ENCODE measurements around the gene FNIP1.

FNIP1 gene

GRCh38 chr5:131654309-131654708, 142.5 kb downstream of the FNIP1 start:
- H3K27me3 ChIP-seq (replicated peaks) = no peaks in the 10 kb centered on the region
- H3K36me3 ChIP-seq (replicated peaks) = peaks cover 9% of the 10 kb centered on the region
- H3K27ac ChIP-seq = no peak overlapping the region
- no peak for DNase-seq
- TF ChIP-seq CTCF (IDR thresholded peaks at IDR 0.05; ENCODE audit: low read depth, low read length, missing control alignments) = no peak
- H3K4me3 ChIP-seq (ENCODE audit: low read depth, low read length) = no peak overlapping the region
- in situ Hi-C loops (cut with HindIII; ENCODE audit: low pct_ligation_motif_present, low sequenced_read_pairs) = no loop called here

GRCh38 chr5:131649161-131649560, 147.7 kb downstream of the FNIP1 start:
- Histone ChIP-seq H3K4me3 (ENCODE audit: low read depth, low read length) (no peak overlapping the region), H3K36me3 (replicated peaks) (peaks cover 11% of the 10 kb centered on the region), H3K27me3 (replicated peaks) (no peaks in the 10 kb centered on the region), H3K27ac (no peak overlapping the region)
- no peak for TF ChIP-seq CTCF (IDR thresholded peaks at IDR 0.05; ENCODE audit: low read depth, low read length, missing control alignments)
- in situ Hi-C loops (cut with HindIII; ENCODE audit: low pct_ligation_motif_present, low sequenced_read_pairs) = no loop called here
- no peak for DNase-seq

GRCh38 chr5:131647048-131647769, 149.6 kb downstream of the FNIP1 start:
- in situ Hi-C loops (cut with HindIII; ENCODE audit: low pct_ligation_motif_present, low sequenced_read_pairs) = no loop called here
- TF ChIP-seq CTCF (IDR thresholded peaks at IDR 0.05; ENCODE audit: low read depth, low read length, missing control alignments) = no peak
- peaks cover 11% of the 10 kb centered on the region for H3K36me3 ChIP-seq (replicated peaks)
- H3K27me3 ChIP-seq (replicated peaks) = no peaks in the 10 kb centered on the region
- no peak for DNase-seq
- H3K27ac ChIP-seq = no peak overlapping the region
- H3K4me3 ChIP-seq (ENCODE audit: low read depth, low read length) = no peak overlapping the region

- no peak for TF ChIP-seq CTCF (IDR thresholded peaks at IDR 0.05; ENCODE audit: low read depth, low read length, missing control alignments)
- in situ Hi-C loops (cut with HindIII; ENCODE audit: low pct_ligation_motif_present, low sequenced_read_pairs) = no loop called here
- H3K27ac ChIP-seq = no peak overlapping the region
These were observed 152.0 kb downstream of the FNIP1 start for GRCh38 chr5:131644822-131645221.

GRCh38 chr5:131644370-131644769, 152.4 kb downstream of the FNIP1 start:
- no peak overlapping the region for H3K27ac ChIP-seq
- DNase-seq = no peak
- no peak for TF ChIP-seq CTCF (IDR thresholded peaks at IDR 0.05; ENCODE audit: low read depth, low read length, missing control alignments)
- H3K4me3 ChIP-seq (ENCODE audit: low read depth, low read length) = no peak overlapping the region
- no peaks in the 10 kb centered on the region for H3K27me3 ChIP-seq (replicated peaks)
- H3K36me3 ChIP-seq (replicated peaks) = peaks cover 6% of the 10 kb centered on the region
- in situ Hi-C loops (cut with HindIII; ENCODE audit: low pct_ligation_motif_present, low sequenced_read_pairs) = no loop called here

More at GRCh38 chr5:131644822-131645221, 152.0 kb downstream of the FNIP1 start:
- H3K27me3 ChIP-seq (replicated peaks) = no peaks in the 10 kb centered on the region
- DNase-seq = no peak
- peaks cover 6% of the 10 kb centered on the region for H3K36me3 ChIP-seq (replicated peaks)
- H3K4me3 ChIP-seq (ENCODE audit: low read depth, low read length) = no peak overlapping the region

GRCh38 chr5:131641494-131641893, 155.3 kb downstream of the FNIP1 start:
- no peak for DNase-seq
- Histone ChIP-seq H3K27ac (no peak overlapping the region), H3K27me3 (replicated peaks) (no peaks in the 10 kb centered on the region), H3K4me3 (ENCODE audit: low read depth, low read length) (no peak overlapping the region), H3K36me3 (replicated peaks) (peaks cover 4% of the 10 kb centered on the region)
- no peak for TF ChIP-seq CTCF (IDR thresholded peaks at IDR 0.05; ENCODE audit: low read depth, low read length, missing control alignments)
- in situ Hi-C loops (cut with HindIII; ENCODE audit: low pct_ligation_motif_present, low sequenced_read_pairs) = no loop called here

Data from brain microvascular endothelial cell (primary cell).